DND-41 (cell line): Measurements from ENCODE around the gene MARCHF4.

Source experiments
- ATAC-seq: fragments of 200-7000 bp; cut with Tn5 transposase; 3 replicates; pipeline ENCODE4 v1.9.1; 2021; ENCODE audit warnings: low read depth; ENCODE audit not compliant: insufficient read depth
- DNase-seq: peaks from one replicate; pipeline ENCODE4 v3.0.0-alpha.2; 2020
- H2AFZ ChIP-seq: 2 replicates; pipeline ENCODE4 v1.6.0; 2012; ENCODE audit warnings: low read depth, low read length
- H3K27ac ChIP-seq: 2 replicates; pipeline ENCODE4 v1.5.1; 2012; ENCODE audit warnings: low read length, inconsistent platforms
- H3K27me3 ChIP-seq: fragments of 200-600 bp; sonication (generic); 2 replicates; pipeline ENCODE4 v1.6.0; 2012; ENCODE audit warnings: low read length, mild to moderate bottlenecking, inconsistent platforms; ENCODE audit not compliant: insufficient read depth, poor library complexity
- H3K36me3 ChIP-seq: 2 replicates; pipeline ENCODE4 v1.5.1; 2012; ENCODE audit warnings: low read length, inconsistent platforms; ENCODE audit not compliant: insufficient read depth
- H3K4me1 ChIP-seq: 2 replicates; pipeline ENCODE4 v1.5.1; 2012; ENCODE audit warnings: mild to moderate bottlenecking, low read length; ENCODE audit not compliant: insufficient read depth
- H3K4me2 ChIP-seq: 2 replicates; pipeline ENCODE4 v1.6.0; 2012; ENCODE audit warnings: mild to moderate bottlenecking, moderate library complexity, low read length, inconsistent platforms; ENCODE audit not compliant: insufficient read depth
- H3K4me3 ChIP-seq, 2 experiments: fragments of 200-600 bp in 1 of 2; shearing (Covaris generic) in 1 of 2; 2 replicates each; pipeline ENCODE4 v1.5.1; 2012 to 2016; ENCODE audit warnings: inconsistent platforms in 2 of 2, low read length in 2 of 2, mild to moderate bottlenecking in 2 of 2, low read depth in 1 of 2, moderate library complexity in 1 of 2
- H3K79me2 ChIP-seq: 2 replicates; pipeline ENCODE4 v1.6.0; 2012; ENCODE audit warnings: low read length, inconsistent platforms; ENCODE audit not compliant: insufficient read depth
- H3K9ac ChIP-seq: 2 replicates; pipeline ENCODE4 v1.6.0; 2012; ENCODE audit warnings: low read depth, mild to moderate bottlenecking, inconsistent platforms, low read length, moderate library complexity
- H3K9me3 ChIP-seq: 2 replicates; pipeline ENCODE4 v1.5.1; 2012; ENCODE audit warnings: low read length, moderate library complexity, mild to moderate bottlenecking, inconsistent platforms; ENCODE audit not compliant: insufficient read depth, severe bottlenecking
- H4K20me1 ChIP-seq: 2 replicates; pipeline ENCODE4 v1.6.0; 2012; ENCODE audit warnings: low read length; ENCODE audit not compliant: insufficient read depth
- EZH2 ChIP-seq: IDR thresholded peaks from 3 replicates; pipeline ENCODE4 v1.6.1; 2012; ENCODE audit warnings: borderline replicate concordance, low read depth, mild to moderate bottlenecking, moderate library complexity, low read length, inconsistent platforms; ENCODE audit not compliant: severe bottlenecking
- TF ChIP-seq, protein P1 (sequence below): IDR thresholded peaks from 2 replicates; pipeline ENCODE4 v1.5.1; 2012; ENCODE audit warnings: borderline replicate concordance, low read length, moderate library complexity, mild to moderate bottlenecking; ENCODE audit not compliant: poor library complexity, severe bottlenecking; ENCODE audit errors: extremely low read depth

Gene MARCHF4

DNA sequence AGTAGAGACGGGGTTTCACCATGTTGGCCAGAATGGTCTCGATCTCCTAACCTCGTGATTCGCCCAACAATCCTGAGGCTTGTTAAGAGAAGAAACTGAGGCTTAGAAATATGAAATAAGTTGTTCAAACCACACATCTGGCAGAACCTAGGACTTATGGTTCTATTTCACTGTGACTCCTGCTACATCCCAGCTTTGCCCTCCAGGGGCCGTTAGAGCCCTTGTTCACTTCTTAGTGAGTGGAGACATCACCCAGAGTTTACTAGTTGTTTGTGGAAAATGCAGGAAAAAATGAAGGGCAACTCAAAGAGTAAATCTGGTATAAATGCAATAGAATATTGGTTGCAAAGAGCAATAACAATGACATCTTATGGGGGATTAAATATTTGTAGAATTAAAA lies 43.9 kb downstream of the MARCHF4 start:
- Histone ChIP-seq H3K36me3 (no peaks in the 10 kb centered on the region), H3K4me2 (no peak overlapping the region), H3K27ac (no peak overlapping the region), H3K9me3 (no peaks in the 10 kb centered on the region), H3K4me1 (no peaks in the 10 kb centered on the region), H3K79me2 (no peaks in the 10 kb centered on the region), H3K4me3 (no peak overlapping the region), H4K20me1 (no peaks in the 10 kb centered on the region), H2AFZ (no peak overlapping the region), H3K27me3 (no peaks in the 10 kb centered on the region), H3K9ac (no peak overlapping the region)
- no peak for DNase-seq
- no peak for ATAC-seq
- no peak for TF ChIP-seq EZH2
- TF ChIP-seq, protein P1, sequence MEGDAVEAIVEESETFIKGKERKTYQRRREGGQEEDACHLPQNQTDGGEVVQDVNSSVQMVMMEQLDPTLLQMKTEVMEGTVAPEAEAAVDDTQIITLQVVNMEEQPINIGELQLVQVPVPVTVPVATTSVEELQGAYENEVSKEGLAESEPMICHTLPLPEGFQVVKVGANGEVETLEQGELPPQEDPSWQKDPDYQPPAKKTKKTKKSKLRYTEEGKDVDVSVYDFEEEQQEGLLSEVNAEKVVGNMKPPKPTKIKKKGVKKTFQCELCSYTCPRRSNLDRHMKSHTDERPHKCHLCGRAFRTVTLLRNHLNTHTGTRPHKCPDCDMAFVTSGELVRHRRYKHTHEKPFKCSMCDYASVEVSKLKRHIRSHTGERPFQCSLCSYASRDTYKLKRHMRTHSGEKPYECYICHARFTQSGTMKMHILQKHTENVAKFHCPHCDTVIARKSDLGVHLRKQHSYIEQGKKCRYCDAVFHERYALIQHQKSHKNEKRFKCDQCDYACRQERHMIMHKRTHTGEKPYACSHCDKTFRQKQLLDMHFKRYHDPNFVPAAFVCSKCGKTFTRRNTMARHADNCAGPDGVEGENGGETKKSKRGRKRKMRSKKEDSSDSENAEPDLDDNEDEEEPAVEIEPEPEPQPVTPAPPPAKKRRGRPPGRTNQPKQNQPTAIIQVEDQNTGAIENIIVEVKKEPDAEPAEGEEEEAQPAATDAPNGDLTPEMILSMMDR = peak; percentile 14

DNA sequence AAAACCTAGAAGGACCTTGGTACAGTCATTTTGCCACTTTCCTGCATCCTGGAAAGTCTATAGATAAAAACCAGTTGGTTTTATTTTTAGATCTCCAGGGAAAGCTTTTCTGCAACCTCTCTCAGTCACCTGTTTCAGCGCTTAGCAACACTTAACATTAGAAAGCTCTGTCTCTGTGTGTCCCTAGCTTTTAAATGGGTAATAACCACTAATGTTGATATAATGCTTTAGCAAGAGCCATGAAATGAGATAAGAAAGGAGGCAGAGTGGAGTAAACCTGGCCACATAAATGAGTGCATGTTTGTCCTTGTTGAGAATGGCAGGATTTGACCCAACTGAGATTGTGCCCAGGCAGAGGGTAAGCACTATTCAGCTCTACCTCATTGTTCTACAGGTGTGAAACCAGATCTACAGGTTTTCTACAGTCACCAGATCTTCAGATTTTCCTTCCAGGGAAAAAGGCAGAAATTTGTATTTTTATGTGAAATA lies 44.8 kb downstream of the MARCHF4 start:
- Histone ChIP-seq H2AFZ (no peak overlapping the region), H3K9me3 (no peaks in the 10 kb centered on the region), H3K4me3 (no peak overlapping the region), H3K27ac (no peak overlapping the region), H3K9ac (no peak overlapping the region), H3K4me1 (no peaks in the 10 kb centered on the region), H3K27me3 (no peaks in the 10 kb centered on the region), H3K4me2 (no peak overlapping the region), H3K79me2 (no peaks in the 10 kb centered on the region), H3K36me3 (no peaks in the 10 kb centered on the region), H4K20me1 (no peaks in the 10 kb centered on the region)
- TF ChIP-seq EZH2 = no peak
- TF ChIP-seq, protein P1 = no peak
- ATAC-seq (no peak), DNase-seq (no peak)
